DOHH2 (cell line): ENCODE data around the gene MAN1C1.

Source experiments
- CTCF ChIP-seq: fragments of 200-600 bp; sonication (generic); IDR thresholded peaks from one replicate; pipeline ENCODE4 v1.5.1; 2014; ENCODE audit warnings: antibody characterized with exemption, mild to moderate bottlenecking, low read depth, low read length; ENCODE audit not compliant: poor library complexity, severe bottlenecking
- EZH2phosphoT487 ChIP-seq: fragments of 200-600 bp; sonication (generic); IDR thresholded peaks from 2 replicates; pipeline ENCODE4 v1.6.1; 2017; ENCODE audit warnings: borderline replicate concordance, mild to moderate bottlenecking, antibody characterized with exemption, low read length, moderate library complexity, mixed read lengths

GRCh38 chr1:25729790-25730644 is 113.4 kb downstream of the MAN1C1 start:
- no peak for TF ChIP-seq EZH2phosphoT487
- no peak for TF ChIP-seq CTCF
